GM10248 (cell line): ENCODE data around the gene CCDC148.

Source experiments
- CTCF ChIA-PET: fragments of 300-600 bp; sonication (Branson Sonifier 250); formaldehyde crosslinking; extraction: SDS; loops from one replicate; lab custom pipeline; 2021; ENCODE audit warnings: antibody characterized with exemption; lab: Yijun Ruan, JAX
- POLR2A ChIA-PET: fragments of 350-650 bp; sonication (Branson Sonifier 250); formaldehyde crosslinking; extraction: SDS; loops from one replicate; lab custom pipeline; 2020; ENCODE audit warnings: antibody characterized with exemption; lab: Yijun Ruan, JAX
- DNase-seq: peaks from one replicate; pipeline ENCODE4 v3.0.0; 2012; ENCODE audit errors: extremely low spot score
- CTCF ChIP-seq: IDR thresholded peaks from 2 replicates; pipeline ENCODE4 v1.5.1; 2012; ENCODE audit warnings: mild to moderate bottlenecking, low read depth; ENCODE audit errors: extremely low read depth, missing control alignments, control extremely low read depth

CCDC148 gene

GRCh38 chr2:158402665-158403064 lies 53.9 kb downstream of the CCDC148 start:
- DNase-seq, result no peak
- ChIA-PET POLR2A (no interaction called here), CTCF (interaction anchor here (1.1 kb wide), 1 partner anchor 11 kb away, joined by 3 read pairs; no protein-coding TSS in a partner anchor)

GRCh38 chr2:158395166-158395565 lies 61.4 kb downstream of the CCDC148 start:
- DNase-seq, result no peak
- POLR2A ChIA-PET, result no interaction called here
- TF ChIP-seq CTCF, result no peak
- CTCF ChIA-PET, result interaction anchor here (1.3 to 1.6 kb wide), 2 partner anchors 10 to 11 kb away, joined by 3 read pairs; no protein-coding TSS in a partner anchor

More at GRCh38 chr2:158402665-158403064, 53.9 kb downstream of the CCDC148 start:
- no peak for TF ChIP-seq CTCF

DNA sequence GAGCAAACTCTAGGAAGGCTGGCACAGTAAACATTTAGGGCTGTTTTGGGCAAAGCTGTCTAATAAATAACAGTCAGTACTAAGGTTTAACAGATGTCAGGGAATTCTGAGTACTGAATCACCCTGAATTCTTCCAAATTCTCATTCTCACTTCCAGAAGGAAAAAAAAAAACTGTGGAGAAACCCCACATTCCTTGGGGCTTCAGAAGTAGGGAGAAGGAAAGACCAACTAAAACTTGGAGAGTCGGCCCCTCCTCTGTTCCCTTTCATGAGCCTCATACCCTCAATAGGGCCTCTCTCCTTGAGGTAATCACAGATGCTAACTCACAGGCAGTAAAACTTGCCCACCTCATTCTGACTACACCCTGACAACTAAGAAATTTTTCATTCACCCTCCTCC lies 62.1 kb downstream of the CCDC148 start:
- CTCF ChIA-PET, result interaction anchor here (1.3 kb wide), 1 partner anchor 10 kb away, joined by 3 read pairs; no protein-coding TSS in a partner anchor
- no peak for TF ChIP-seq CTCF
- POLR2A ChIA-PET, result no interaction called here
- DNase-seq, result no peak

DNA sequence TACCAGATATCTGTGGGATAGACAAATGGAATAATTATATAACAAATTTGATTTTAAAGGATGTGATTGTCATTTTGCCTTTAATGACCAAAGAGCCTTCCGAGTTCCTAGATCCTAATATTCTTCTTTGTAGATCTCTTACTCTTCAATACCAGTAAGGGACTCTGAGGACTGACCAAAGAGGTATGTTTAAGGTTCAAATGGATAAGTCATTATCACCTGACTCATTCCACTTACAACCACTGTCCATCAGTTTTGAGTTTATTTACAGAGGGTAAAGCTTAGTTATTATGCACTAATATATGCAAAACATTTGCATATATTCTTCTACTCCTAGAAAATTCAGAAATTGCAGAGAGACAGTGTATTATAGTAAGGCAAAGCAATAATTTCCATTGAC lies 62.7 kb downstream of the CCDC148 start:
- ChIA-PET POLR2A (no interaction called here), CTCF (no interaction called here)
- no peak for DNase-seq
- TF ChIP-seq CTCF, result no peak

- ChIA-PET POLR2A (no interaction called here), CTCF (no interaction called here)
- DNase-seq, result no peak
- no peak for TF ChIP-seq CTCF
These were observed 63.9 kb downstream of the CCDC148 start for GRCh38 chr2:158392687-158393086.

DNA sequence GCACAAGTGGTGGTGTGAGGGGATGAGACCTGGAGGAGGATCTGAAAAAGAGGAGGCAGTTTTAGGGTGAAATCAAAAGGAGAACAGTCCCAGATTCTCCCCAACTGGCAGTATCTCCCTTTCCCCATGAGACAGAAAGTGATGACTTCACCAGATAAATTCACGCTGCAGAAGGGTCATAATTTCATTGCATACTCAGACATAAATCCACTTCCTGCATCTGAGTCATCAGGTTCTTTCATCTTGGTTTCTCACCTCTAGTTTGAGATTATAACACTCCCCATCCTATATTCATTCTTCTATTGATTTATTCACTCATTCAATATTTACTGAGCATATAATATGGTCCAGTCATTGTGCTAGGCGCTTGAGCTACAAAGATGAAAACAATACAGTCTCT lies 64.7 kb downstream of the CCDC148 start:
- DNase-seq, result no peak
- TF ChIP-seq CTCF, result no peak
- POLR2A ChIA-PET, result no interaction called here
- CTCF ChIA-PET, result no interaction called here
